HTR-8/SVneo (cell line): ENCODE data around the gene ERF.

Experiments used
- DNase-seq: peaks from one replicate; pipeline ENCODE4 v3.0.0; 2011; ENCODE audit warnings: low spot score, mixed read lengths; ENCODE audit not compliant: insufficient read length
- FAIRE-seq: peaks from 2 replicates; lab custom pipeline; 2011; peaks lifted over from hg19 to GRCh38; lab: Jason Lieb, UNC

ERF gene

GRCh38 chr19:42244347-42245220 lies 10.3 kb downstream of the ERF start:
- FAIRE-seq (peak; percentile 89), DNase-seq (peak; percentile 88)

- FAIRE-seq (peak; percentile 98), DNase-seq (peak; percentile 97)
These were observed 12.2 kb downstream of the ERF start, which contains the start of gene GSK3A for GRCh38 chr19:42242512-42243409. Gene GSK3A, minus strand, starts transcription at chr19:42242602. Its CDS starts 137 bp downstream, at chr19:42242465.

- no peak for DNase-seq
These were observed 12.8 kb downstream of the ERF start for GRCh38 chr19:42242069-42242511.

GRCh38 chr19:42241279-42241678 lies 13.6 kb downstream of the ERF start:
- DNase-seq (no peak), FAIRE-seq (no peak)

More at GRCh38 chr19:42242069-42242511, 12.8 kb downstream of the ERF start:
- no peak for FAIRE-seq

GRCh38 chr19:42239544-42240220 lies 15.2 kb downstream of the ERF start:
- DNase-seq: no peak
- FAIRE-seq: no peak

GRCh38 chr19:42235181-42235580 lies 19.7 kb downstream of the ERF start:
- FAIRE-seq (no peak), DNase-seq (no peak)

GRCh38 chr19:42234364-42234763 lies 20.6 kb downstream of the ERF start:
- DNase-seq (no peak), FAIRE-seq (no peak)

- no peak for DNase-seq
- no peak for FAIRE-seq
These were observed 21.1 kb downstream of the ERF start for GRCh38 chr19:42233678-42234292.

GRCh38 chr19:42233106-42233505 lies 21.8 kb downstream of the ERF start:
- FAIRE-seq (no peak), DNase-seq (no peak)

- FAIRE-seq (no peak), DNase-seq (no peak)
These were observed 22.5 kb downstream of the ERF start for GRCh38 chr19:42232435-42232834.

GRCh38 chr19:42230571-42230970 lies 24.4 kb downstream of the ERF start:
- no peak for DNase-seq
- FAIRE-seq: no peak

GRCh38 chr19:42229855-42230351 lies 25.0 kb downstream of the ERF start:
- FAIRE-seq: no peak

GRCh38 chr19:42229301-42229854 lies 25.6 kb downstream of the ERF start:
- DNase-seq (no peak), FAIRE-seq (no peak)

More at GRCh38 chr19:42229855-42230351, 25.0 kb downstream of the ERF start:
- DNase-seq: no peak

- DNase-seq: no peak
- FAIRE-seq: no peak
These were observed 26.3 kb downstream of the ERF start for GRCh38 chr19:42228641-42229040.

- no peak for FAIRE-seq
- no peak for DNase-seq
These were observed 28.0 kb downstream of the ERF start for GRCh38 chr19:42226886-42227285.

- no peak for FAIRE-seq
These were observed 29.1 kb downstream of the ERF start for GRCh38 chr19:42225718-42226292.

GRCh38 chr19:42224940-42225717 lies 29.8 kb downstream of the ERF start:
- FAIRE-seq (no peak), DNase-seq (no peak)

More at GRCh38 chr19:42225718-42226292, 29.1 kb downstream of the ERF start:
- no peak for DNase-seq

- FAIRE-seq: no peak
These were observed 34.2 kb downstream of the ERF start for GRCh38 chr19:42220751-42221097.

More at GRCh38 chr19:42220751-42221097, 34.2 kb downstream of the ERF start:
- DNase-seq: no peak
